Measurements from ENCODE around the gene SLC4A5.

GRCh38 chr2:74232426-74232825, 110.8 kb downstream of the SLC4A5 start:
- TF ChIP-seq EP300 (IDR thresholded peaks at IDR 0.05), result no peak
- TF ChIP-seq CTCF (IDR thresholded peaks at IDR 0.05), result no peak
- TF ChIP-seq POLR2A (IDR thresholded peaks at IDR 0.05), result no peak
- no peak for TF ChIP-seq POLR2AphosphoS5 (IDR thresholded peaks at IDR 0.05)
